Measurements from ENCODE around the gene KRR1. TPM values are rescaled to one million over a fixed set of nuclear protein-coding genes. Genes with fewer than 3 reads are reported as not detected.
"Not testable (repeated sequence)": the region's sequence is repeated elsewhere in the genome, so short reads cannot be mapped to it uniquely, and the experiment has no call there.

The KRR1 gene
- total RNA-seq, 1 donor from 2014 or later: 56.9 TPM

DNA sequence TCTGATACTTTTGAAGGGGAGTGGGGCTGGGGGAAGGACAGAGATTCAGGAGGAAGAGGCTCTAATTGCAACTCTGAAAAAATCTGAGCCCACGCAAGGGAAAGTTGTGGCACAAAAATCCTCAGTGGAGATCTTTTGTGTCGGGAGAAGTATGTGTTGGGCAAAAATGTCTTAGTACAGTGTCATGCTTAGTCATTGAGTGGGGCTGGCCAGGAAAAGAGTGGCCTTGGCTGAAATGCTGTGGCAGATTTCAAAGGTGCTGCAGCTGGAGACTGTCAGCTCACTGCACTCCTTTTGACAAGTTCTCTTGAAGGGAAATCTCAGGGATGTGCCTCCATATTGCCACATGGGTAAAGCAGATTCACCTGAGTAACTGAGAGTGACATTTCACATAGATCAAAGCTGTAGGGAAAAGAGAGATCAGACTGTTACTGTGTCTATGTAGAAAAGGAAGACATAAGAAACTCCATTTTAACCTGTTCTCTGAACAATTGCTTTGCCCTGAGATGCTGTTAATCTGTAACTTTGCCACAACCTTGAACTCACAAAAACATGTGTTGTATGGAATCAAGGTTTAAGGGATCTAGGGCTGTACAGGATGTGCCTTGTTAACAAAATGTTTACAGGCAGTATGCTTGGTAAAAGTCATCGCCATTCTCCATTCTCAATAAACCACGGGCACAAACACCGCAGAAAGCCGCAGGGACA, 66.8 kb downstream of the KRR1 start:
- peak overlapping the region; percentile 20 for H3K9ac ChIP-seq (ENCODE audit: low read length)
- H2AFZ ChIP-seq (ENCODE audit: low read depth, low read length): peak overlapping the region; percentile 7
- FAIRE-seq: peak; percentile 75

DNA sequence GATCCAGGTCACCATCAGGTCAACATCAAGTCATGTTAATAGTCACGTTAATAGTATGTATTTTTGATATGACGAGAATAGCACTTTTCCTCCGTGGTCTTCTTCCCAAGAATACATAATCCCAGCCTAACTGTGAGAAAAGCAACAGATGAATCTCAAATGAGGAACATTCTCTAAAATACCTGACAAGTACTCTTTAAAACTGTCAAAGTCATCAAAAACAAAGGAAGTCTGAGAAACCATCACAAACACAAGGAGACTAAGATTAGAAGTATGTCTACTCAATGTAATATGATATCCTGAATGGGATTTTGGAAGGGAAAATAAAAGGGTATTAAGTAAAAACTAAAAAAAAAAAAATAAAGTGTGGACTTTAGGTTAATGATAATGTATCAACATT, 67.7 kb downstream of the KRR1 start:
- no peak overlapping the region for H3K9ac ChIP-seq (ENCODE audit: low read length)
- TF ChIP-seq, protein P1, sequence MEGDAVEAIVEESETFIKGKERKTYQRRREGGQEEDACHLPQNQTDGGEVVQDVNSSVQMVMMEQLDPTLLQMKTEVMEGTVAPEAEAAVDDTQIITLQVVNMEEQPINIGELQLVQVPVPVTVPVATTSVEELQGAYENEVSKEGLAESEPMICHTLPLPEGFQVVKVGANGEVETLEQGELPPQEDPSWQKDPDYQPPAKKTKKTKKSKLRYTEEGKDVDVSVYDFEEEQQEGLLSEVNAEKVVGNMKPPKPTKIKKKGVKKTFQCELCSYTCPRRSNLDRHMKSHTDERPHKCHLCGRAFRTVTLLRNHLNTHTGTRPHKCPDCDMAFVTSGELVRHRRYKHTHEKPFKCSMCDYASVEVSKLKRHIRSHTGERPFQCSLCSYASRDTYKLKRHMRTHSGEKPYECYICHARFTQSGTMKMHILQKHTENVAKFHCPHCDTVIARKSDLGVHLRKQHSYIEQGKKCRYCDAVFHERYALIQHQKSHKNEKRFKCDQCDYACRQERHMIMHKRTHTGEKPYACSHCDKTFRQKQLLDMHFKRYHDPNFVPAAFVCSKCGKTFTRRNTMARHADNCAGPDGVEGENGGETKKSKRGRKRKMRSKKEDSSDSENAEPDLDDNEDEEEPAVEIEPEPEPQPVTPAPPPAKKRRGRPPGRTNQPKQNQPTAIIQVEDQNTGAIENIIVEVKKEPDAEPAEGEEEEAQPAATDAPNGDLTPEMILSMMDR (IDR thresholded peaks at IDR 0.05; ENCODE audit: insufficient read depth, low read depth, low read length): no peak
- no peak for TF ChIP-seq EZH2 (IDR thresholded peaks at IDR 0.05; ENCODE audit: insufficient read depth, low read length)
- H3K79me2 ChIP-seq (ENCODE audit: insufficient read depth, low read length): no peaks in the 10 kb centered on the region
- no peaks in the 10 kb centered on the region for H3K27me3 ChIP-seq (ENCODE audit: insufficient read depth, low read length)
- no peaks in the 10 kb centered on the region for H3K27me3 Mint-ChIP-seq (ENCODE audit: low read depth, unreplicated experiment)
- H3K4me2 ChIP-seq (ENCODE audit: low read length): peak overlapping the region; percentile 72
- H3K9me3 Mint-ChIP-seq (ENCODE audit: unreplicated experiment): peaks cover 7% of the 10 kb centered on the region
- no peaks in the 10 kb centered on the region for H3K9me3 ChIP-seq (ENCODE audit: insufficient read depth, low read depth, low read length)
- no peaks in the 10 kb centered on the region for H3K36me3 ChIP-seq (ENCODE audit: insufficient read depth, low read length)
- H3K27ac ChIP-seq (ENCODE audit: low read depth, low read length): no peak overlapping the region
- H3K36me3 Mint-ChIP-seq (ENCODE audit: low read depth, unreplicated experiment): no peaks in the 10 kb centered on the region
- no peak for FAIRE-seq
- peaks cover 24% of the 10 kb centered on the region for H3K4me1 Mint-ChIP-seq (ENCODE audit: low read depth, unreplicated experiment)
- H3K4me3 Mint-ChIP-seq (ENCODE audit: unreplicated experiment): no peak overlapping the region
- peaks cover 33% of the 10 kb centered on the region for H3K4me1 ChIP-seq (ENCODE audit: insufficient read depth, low read length)
- no peak overlapping the region for H3K27ac Mint-ChIP-seq (ENCODE audit: unreplicated experiment)
- H2AFZ ChIP-seq (ENCODE audit: low read depth, low read length): no peak overlapping the region
- no peak for DNase-seq (ENCODE audit: low read depth)
- H3K4me3 ChIP-seq (ENCODE audit: insufficient read depth, low read depth, low read length): no peak overlapping the region
- H4K20me1 ChIP-seq (ENCODE audit: insufficient read depth, low read length): no peaks in the 10 kb centered on the region

More for the DNA sequence above, 66.8 kb downstream of the KRR1 start:
- Mint-ChIP-seq H3K4me1 (ENCODE audit: low read depth, unreplicated experiment) (peaks cover 24% of the 10 kb centered on the region), H3K36me3 (ENCODE audit: low read depth, unreplicated experiment) (no peaks in the 10 kb centered on the region), H3K9me3 (ENCODE audit: unreplicated experiment) (peaks cover 5% of the 10 kb centered on the region), H3K4me3 (ENCODE audit: unreplicated experiment) (peak overlapping the region; percentile 41), H3K27ac (ENCODE audit: unreplicated experiment) (peak overlapping the region; percentile 94), H3K27me3 (ENCODE audit: low read depth, unreplicated experiment) (no peaks in the 10 kb centered on the region)
- peaks cover 33% of the 10 kb centered on the region for H3K4me1 ChIP-seq (ENCODE audit: insufficient read depth, low read length)
- H4K20me1 ChIP-seq (ENCODE audit: insufficient read depth, low read length): no peaks in the 10 kb centered on the region
- H3K4me3 ChIP-seq (ENCODE audit: insufficient read depth, low read depth, low read length): no peak overlapping the region
- no peaks in the 10 kb centered on the region for H3K79me2 ChIP-seq (ENCODE audit: insufficient read depth, low read length)
- peak overlapping the region; percentile 72 for H3K4me2 ChIP-seq (ENCODE audit: low read length)
- H3K27ac ChIP-seq (ENCODE audit: low read depth, low read length): peak overlapping the region; percentile 61
- DNase-seq (ENCODE audit: low read depth): peak; percentile 72
- H3K27me3 ChIP-seq (ENCODE audit: insufficient read depth, low read length): no peaks in the 10 kb centered on the region
- no peak for TF ChIP-seq EZH2 (IDR thresholded peaks at IDR 0.05; ENCODE audit: insufficient read depth, low read length)
- TF ChIP-seq, protein P1 (IDR thresholded peaks at IDR 0.05; ENCODE audit: insufficient read depth, low read depth, low read length): no peak
- H3K9me3 ChIP-seq (ENCODE audit: insufficient read depth, low read depth, low read length): no peaks in the 10 kb centered on the region
- H3K36me3 ChIP-seq (ENCODE audit: insufficient read depth, low read length): no peaks in the 10 kb centered on the region

DNA sequence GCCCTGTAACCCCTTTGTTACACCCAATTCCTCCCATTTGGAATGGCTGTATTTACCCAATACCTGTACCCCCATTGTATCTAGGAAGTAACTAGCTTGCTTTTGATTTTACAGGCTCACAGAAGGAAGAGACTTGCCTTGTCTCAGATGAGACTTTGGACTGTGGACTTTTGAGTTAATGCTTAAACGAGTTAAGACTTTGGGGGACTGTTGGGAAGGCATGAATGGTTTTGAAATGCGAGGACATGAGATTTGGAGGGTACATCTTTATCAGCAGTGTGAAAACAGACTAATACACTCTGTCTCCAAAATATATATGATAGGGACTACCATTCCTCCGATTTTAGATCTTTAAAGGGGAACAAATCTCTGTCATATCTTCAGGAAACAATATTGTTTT, 69.0 kb downstream of the KRR1 start:
- not testable (repeated sequence) for H3K4me3 ChIP-seq (ENCODE audit: insufficient read depth, low read depth, low read length); H3K36me3 Mint-ChIP-seq (ENCODE audit: low read depth, unreplicated experiment); H3K4me3 Mint-ChIP-seq (ENCODE audit: unreplicated experiment); H3K27me3 ChIP-seq (ENCODE audit: insufficient read depth, low read length); H3K79me2 ChIP-seq (ENCODE audit: insufficient read depth, low read length); H3K27me3 Mint-ChIP-seq (ENCODE audit: low read depth, unreplicated experiment); FAIRE-seq; H3K27ac Mint-ChIP-seq (ENCODE audit: unreplicated experiment); H3K36me3 ChIP-seq (ENCODE audit: insufficient read depth, low read length); H3K4me2 ChIP-seq (ENCODE audit: low read length); H3K9me3 ChIP-seq (ENCODE audit: insufficient read depth, low read depth, low read length); H2AFZ ChIP-seq (ENCODE audit: low read depth, low read length); DNase-seq (ENCODE audit: low read depth); H3K27ac ChIP-seq (ENCODE audit: low read depth, low read length); H3K9ac ChIP-seq (ENCODE audit: low read length); H4K20me1 ChIP-seq (ENCODE audit: insufficient read depth, low read length)
- H3K9me3 Mint-ChIP-seq (ENCODE audit: unreplicated experiment): peaks cover 13% of the 10 kb centered on the region
- H3K4me1 ChIP-seq (ENCODE audit: insufficient read depth, low read length): peaks cover 27% of the 10 kb centered on the region
- H3K4me1 Mint-ChIP-seq (ENCODE audit: low read depth, unreplicated experiment): peaks cover 24% of the 10 kb centered on the region

DNA sequence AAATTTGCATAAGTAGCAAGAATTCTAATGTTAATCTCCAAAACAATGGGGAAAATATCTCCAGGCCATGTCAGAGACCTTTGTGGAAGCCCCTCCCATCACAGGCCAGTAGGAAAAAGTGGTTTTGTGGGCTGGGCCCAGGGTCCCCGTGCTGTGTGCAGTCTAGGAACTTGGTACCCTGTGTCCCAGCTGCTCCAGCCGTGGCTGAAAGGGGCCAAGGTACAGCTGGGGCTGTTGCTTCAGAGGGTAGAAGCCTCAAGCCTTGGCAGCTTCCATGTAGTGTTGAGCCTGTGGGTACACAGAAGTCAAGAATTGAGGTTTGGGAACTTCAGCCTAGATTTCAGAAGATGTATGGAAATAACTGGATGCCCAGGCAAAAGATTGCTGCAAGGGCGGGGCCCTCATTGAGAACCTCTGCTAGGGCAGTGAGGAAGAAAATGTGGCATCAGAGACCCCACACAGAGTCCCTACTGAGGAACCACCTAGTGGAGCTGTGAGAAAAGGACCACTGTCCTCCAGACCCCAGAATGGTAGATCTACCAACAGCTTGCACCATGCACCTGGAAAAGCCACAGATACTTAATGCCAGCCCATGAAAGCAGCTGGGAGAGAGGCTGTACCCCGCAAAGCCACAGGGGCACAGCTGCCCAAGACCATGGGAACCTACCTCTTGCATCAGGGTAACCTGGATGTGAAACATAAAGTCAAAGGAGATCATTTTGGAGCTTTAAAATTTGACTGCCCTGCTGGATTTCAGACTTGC, 69.5 kb downstream of the KRR1 start:
- H3K36me3 Mint-ChIP-seq (ENCODE audit: low read depth, unreplicated experiment); H3K4me3 Mint-ChIP-seq (ENCODE audit: unreplicated experiment); H4K20me1 ChIP-seq (ENCODE audit: insufficient read depth, low read length); H3K9ac ChIP-seq (ENCODE audit: low read length); H3K27me3 ChIP-seq (ENCODE audit: insufficient read depth, low read length); H3K9me3 ChIP-seq (ENCODE audit: insufficient read depth, low read depth, low read length); H3K27ac ChIP-seq (ENCODE audit: low read depth, low read length); H3K79me2 ChIP-seq (ENCODE audit: insufficient read depth, low read length); H3K4me3 ChIP-seq (ENCODE audit: insufficient read depth, low read depth, low read length); H3K27me3 Mint-ChIP-seq (ENCODE audit: low read depth, unreplicated experiment); H3K36me3 ChIP-seq (ENCODE audit: insufficient read depth, low read length); H3K27ac Mint-ChIP-seq (ENCODE audit: unreplicated experiment); DNase-seq (ENCODE audit: low read depth); FAIRE-seq; H2AFZ ChIP-seq (ENCODE audit: low read depth, low read length); H3K4me2 ChIP-seq (ENCODE audit: low read length): not testable (repeated sequence)
- H3K4me1 ChIP-seq (ENCODE audit: insufficient read depth, low read length): peaks cover 22% of the 10 kb centered on the region
- H3K4me1 Mint-ChIP-seq (ENCODE audit: low read depth, unreplicated experiment): peaks cover 20% of the 10 kb centered on the region
- peaks cover 15% of the 10 kb centered on the region for H3K9me3 Mint-ChIP-seq (ENCODE audit: unreplicated experiment)
